ENCODE data around the gene RANBP3L. TPM values are rescaled to one million over a fixed set of nuclear protein-coding genes. Genes with fewer than 3 reads are reported as not detected.

RANBP3L gene
- total and polyA plus RNA-seq, 3 experiments from 2014 or later: not detected

GRCh38 chr5:36277521-36278176 lies 24.1 kb downstream of the RANBP3L start:
- CTCF ChIA-PET: interaction anchor here (1.8 to 2.1 kb wide), 2 partner anchors 9 to 12 kb away, joined by 5 to 7 read pairs; no protein-coding TSS in a partner anchor
- Histone ChIP-seq H3K4me1 (ENCODE audit: insufficient read depth, low read length) (no peaks in the 10 kb centered on the region), H3K9me3 (ENCODE audit: low read length) (no peaks in the 10 kb centered on the region), H3K27ac (ENCODE audit: low read depth, low read length) (no peak overlapping the region), H3K36me3 (ENCODE audit: insufficient read depth, low read length) (no peaks in the 10 kb centered on the region), H3K27me3 (ENCODE audit: insufficient read depth, low read length, poor library complexity, severe bottlenecking) (no peaks in the 10 kb centered on the region), H3K4me3 (ENCODE audit: low read length) (no peak overlapping the region)
- H3K9me3 Mint-ChIP-seq: no peaks in the 10 kb centered on the region
- H3K27ac Mint-ChIP-seq: no peak overlapping the region
- no peak overlapping the region for H3K4me3 Mint-ChIP-seq
- H3K36me3 Mint-ChIP-seq: no peaks in the 10 kb centered on the region
- POLR2A ChIA-PET: interaction anchor here (0.5 kb wide), 1 partner anchor 12 kb away, joined by 12 read pairs; no protein-coding TSS in a partner anchor
- peaks cover 7 to 26% of the 10 kb centered on the region in 2 donors for H3K27me3 Mint-ChIP-seq
- no peaks in the 10 kb centered on the region for H3K4me1 Mint-ChIP-seq
- DNase-seq: no peak

- no peak overlapping the region for H3K27ac ChIP-seq (ENCODE audit: low read depth, low read length)
- H3K9me3 Mint-ChIP-seq: no peaks in the 10 kb centered on the region
- H3K4me3 Mint-ChIP-seq: no peak overlapping the region
- H3K27ac Mint-ChIP-seq: no peak overlapping the region
- peaks cover 7 to 29% of the 10 kb centered on the region in 2 donors for H3K27me3 Mint-ChIP-seq
- H3K4me1 Mint-ChIP-seq: no peaks in the 10 kb centered on the region
- H3K36me3 ChIP-seq (ENCODE audit: insufficient read depth, low read length): no peaks in the 10 kb centered on the region
- no peaks in the 10 kb centered on the region for H3K9me3 ChIP-seq (ENCODE audit: low read length)
- ChIA-PET CTCF (interaction anchor here (1.8 to 2.1 kb wide), 2 partner anchors 8 to 11 kb away, joined by 5 to 7 read pairs; no protein-coding TSS in a partner anchor), POLR2A (no interaction called here)
- no peaks in the 10 kb centered on the region for H3K4me1 ChIP-seq (ENCODE audit: insufficient read depth, low read length)
- H3K4me3 ChIP-seq (ENCODE audit: low read length): no peak overlapping the region
- H3K36me3 Mint-ChIP-seq: no peaks in the 10 kb centered on the region
- DNase-seq: no peak
- no peaks in the 10 kb centered on the region for H3K27me3 ChIP-seq (ENCODE audit: insufficient read depth, low read length, poor library complexity, severe bottlenecking)
Measured at GRCh38 chr5:36276864-36277263, 24.8 kb downstream of the RANBP3L start.

- no peaks in the 10 kb centered on the region for H3K9me3 Mint-ChIP-seq
- Histone ChIP-seq H3K27me3 (ENCODE audit: insufficient read depth, low read length, poor library complexity, severe bottlenecking) (peaks cover 6% of the 10 kb centered on the region), H3K36me3 (ENCODE audit: insufficient read depth, low read length) (no peaks in the 10 kb centered on the region), H3K4me3 (ENCODE audit: low read length) (no peak overlapping the region), H3K27ac (ENCODE audit: low read depth, low read length) (no peak overlapping the region), H3K4me1 (ENCODE audit: insufficient read depth, low read length) (no peaks in the 10 kb centered on the region), H3K9me3 (ENCODE audit: low read length) (no peaks in the 10 kb centered on the region)
- CTCF ChIA-PET: interaction anchor here (1.6 kb wide), 1 partner anchor 9 kb away, joined by 5 read pairs; no protein-coding TSS in a partner anchor
- H3K36me3 Mint-ChIP-seq: no peaks in the 10 kb centered on the region
- H3K27ac Mint-ChIP-seq: no peak overlapping the region
- DNase-seq: no peak
- POLR2A ChIA-PET: no interaction called here
- H3K4me3 Mint-ChIP-seq: no peak overlapping the region
- peaks cover 7 to 36% of the 10 kb centered on the region in 2 donors for H3K27me3 Mint-ChIP-seq
- no peaks in the 10 kb centered on the region for H3K4me1 Mint-ChIP-seq
Measured at GRCh38 chr5:36273809-36274526, 27.7 kb downstream of the RANBP3L start.

GRCh38 chr5:36272136-36272690 lies 29.5 kb downstream of the RANBP3L start:
- Mint-ChIP-seq H3K4me1 (no peaks in the 10 kb centered on the region), H3K36me3 (no peaks in the 10 kb centered on the region), H3K27me3 (peaks cover 12 to 40% of the 10 kb centered on the region in 2 donors), H3K4me3 (no peak overlapping the region), H3K9me3 (no peaks in the 10 kb centered on the region), H3K27ac (no peak overlapping the region)
- ChIA-PET POLR2A (no interaction called here), CTCF (no interaction called here)
- Histone ChIP-seq H3K4me3 (ENCODE audit: low read length) (no peak overlapping the region), H3K36me3 (ENCODE audit: insufficient read depth, low read length) (no peaks in the 10 kb centered on the region), H3K27me3 (ENCODE audit: insufficient read depth, low read length, poor library complexity, severe bottlenecking) (peaks cover 6% of the 10 kb centered on the region), H3K4me1 (ENCODE audit: insufficient read depth, low read length) (no peaks in the 10 kb centered on the region), H3K9me3 (ENCODE audit: low read length) (no peaks in the 10 kb centered on the region), H3K27ac (ENCODE audit: low read depth, low read length) (no peak overlapping the region)
- DNase-seq: no peak

- POLR2A ChIA-PET: no interaction called here
- Mint-ChIP-seq H3K36me3 (no peaks in the 10 kb centered on the region), H3K4me3 (no peak overlapping the region), H3K4me1 (no peaks in the 10 kb centered on the region), H3K9me3 (no peaks in the 10 kb centered on the region), H3K27ac (no peak overlapping the region), H3K27me3 (peaks cover 11 to 49% of the 10 kb centered on the region in 2 donors)
- Histone ChIP-seq H3K27ac (ENCODE audit: low read depth, low read length) (no peak overlapping the region), H3K36me3 (ENCODE audit: insufficient read depth, low read length) (no peaks in the 10 kb centered on the region), H3K4me3 (ENCODE audit: low read length) (no peak overlapping the region), H3K9me3 (ENCODE audit: low read length) (no peaks in the 10 kb centered on the region), H3K4me1 (ENCODE audit: insufficient read depth, low read length) (no peaks in the 10 kb centered on the region), H3K27me3 (ENCODE audit: insufficient read depth, low read length, poor library complexity, severe bottlenecking) (peaks cover 6% of the 10 kb centered on the region)
- no peak for DNase-seq
- CTCF ChIA-PET: interaction anchor here (1.1 kb wide), 1 partner anchor 10 kb away, joined by 3 read pairs; no protein-coding TSS in a partner anchor
Measured at GRCh38 chr5:36270876-36271575, 30.7 kb downstream of the RANBP3L start.

GRCh38 chr5:36270175-36270574 lies 31.5 kb downstream of the RANBP3L start:
- Mint-ChIP-seq H3K4me3 (no peak overlapping the region), H3K4me1 (no peaks in the 10 kb centered on the region), H3K36me3 (no peaks in the 10 kb centered on the region), H3K9me3 (no peaks in the 10 kb centered on the region), H3K27ac (no peak overlapping the region), H3K27me3 (peaks cover 12 to 47% of the 10 kb centered on the region in 2 donors)
- Histone ChIP-seq H3K4me1 (ENCODE audit: insufficient read depth, low read length) (no peaks in the 10 kb centered on the region), H3K9me3 (ENCODE audit: low read length) (no peaks in the 10 kb centered on the region), H3K4me3 (ENCODE audit: low read length) (no peak overlapping the region), H3K27ac (ENCODE audit: low read depth, low read length) (no peak overlapping the region), H3K27me3 (ENCODE audit: insufficient read depth, low read length, poor library complexity, severe bottlenecking) (peaks cover 6% of the 10 kb centered on the region), H3K36me3 (ENCODE audit: insufficient read depth, low read length) (no peaks in the 10 kb centered on the region)
- ChIA-PET POLR2A (no interaction called here), CTCF (interaction anchor here (1.1 kb wide), 1 partner anchor 11 kb away, joined by 3 read pairs; no protein-coding TSS in a partner anchor)
- DNase-seq: no peak

- H3K27ac ChIP-seq (ENCODE audit: low read depth, low read length): no peak overlapping the region
- no peaks in the 10 kb centered on the region for H3K9me3 Mint-ChIP-seq
- no peaks in the 10 kb centered on the region for H3K4me1 Mint-ChIP-seq
- peaks cover 13 to 48% of the 10 kb centered on the region in 2 donors for H3K27me3 Mint-ChIP-seq
- no peaks in the 10 kb centered on the region for H3K36me3 ChIP-seq (ENCODE audit: insufficient read depth, low read length)
- peaks cover 6% of the 10 kb centered on the region for H3K27me3 ChIP-seq (ENCODE audit: insufficient read depth, low read length, poor library complexity, severe bottlenecking)
- no peak overlapping the region for H3K27ac Mint-ChIP-seq
- no peaks in the 10 kb centered on the region for H3K36me3 Mint-ChIP-seq
- no peak for DNase-seq
- H3K4me3 Mint-ChIP-seq: no peak overlapping the region
- ChIA-PET CTCF (interaction anchor here (1.0 kb wide), 1 partner anchor 8 kb away, joined by 5 read pairs; no protein-coding TSS in a partner anchor), POLR2A (no interaction called here)
- H3K9me3 ChIP-seq (ENCODE audit: low read length): no peaks in the 10 kb centered on the region
- H3K4me3 ChIP-seq (ENCODE audit: low read length): no peak overlapping the region
- no peaks in the 10 kb centered on the region for H3K4me1 ChIP-seq (ENCODE audit: insufficient read depth, low read length)
Measured at GRCh38 chr5:36269478-36269877, 32.2 kb downstream of the RANBP3L start.

All from CD8-positive, alpha-beta memory T cell (primary cell).